H1 (cell line): Measurements from ENCODE around the gene SLC2A5. TPM values are rescaled to one million over a fixed set of nuclear protein-coding genes. Genes with fewer than 3 reads are reported as not detected.
A peak's percentile ranks its signal among the peaks of the same experiment; 100 is the strongest.

ENCODE experiments used
- CTCF ChIA-PET: fragments of 300-600 bp; sonication (Branson Sonifier 250); formaldehyde crosslinking; loops from one replicate; lab custom pipeline; 2021; ENCODE audit not compliant: partially characterized antibody; lab: Charles Lee
- POLR2A ChIA-PET: fragments of 300-600 bp; sonication (Branson Sonifier 250); formaldehyde crosslinking; loops from one replicate; lab custom pipeline; 2021; ENCODE audit warnings: inconsistent platforms; ENCODE audit not compliant: partially characterized antibody; lab: Charles Lee
- DNase-seq, 2 experiments: peaks; one replicate each; pipeline versions ENCODE4 v3.0.0 to v3.0.0-alpha.2; 2010 to 2022; ENCODE audit warnings: low spot score in 2 of 2, low read depth in 1 of 2, mixed read lengths in 1 of 2
- FAIRE-seq: peaks from 2 replicates; lab custom pipeline; 2011; peaks lifted over from hg19 to GRCh38; lab: Jason Lieb, UNC
- H2AFZ ChIP-seq: 2 replicates; pipeline ENCODE4 v1.8.1; 2012; ENCODE audit warnings: low read length, inconsistent platforms
- H2AK5ac ChIP-seq: 2 replicates; pipeline ENCODE4 v1.6.1; 2013; ENCODE audit warnings: low read depth, low read length
- H2BK120ac ChIP-seq: replicated peaks from 2 replicates; pipeline ENCODE3; 2013; ENCODE audit warnings: low read depth, low read length, inconsistent platforms
- H2BK12ac ChIP-seq: 2 replicates; pipeline ENCODE4 v1.6.1; 2013; ENCODE audit warnings: low read depth, low read length
- H2BK15ac ChIP-seq: 2 replicates; pipeline ENCODE4 v1.6.1; 2013; ENCODE audit warnings: low read length
- H2BK20ac ChIP-seq: 2 replicates; pipeline ENCODE4 v1.6.1; 2013; ENCODE audit warnings: low read length
- H2BK5ac ChIP-seq: 2 replicates; pipeline ENCODE4 v1.6.1; 2013; ENCODE audit warnings: low read depth, low read length
- H3K14ac ChIP-seq: 2 replicates; pipeline ENCODE4 v1.6.1; 2013; ENCODE audit warnings: inconsistent platforms; ENCODE audit not compliant: insufficient read length
- H3K18ac ChIP-seq: 2 replicates; pipeline ENCODE4 v1.6.1; 2013; ENCODE audit warnings: low read length; ENCODE audit errors: extremely low read depth
- H3K23ac ChIP-seq: 2 replicates; pipeline ENCODE4 v1.6.1; 2013; ENCODE audit warnings: inconsistent platforms; ENCODE audit not compliant: insufficient read length
- H3K23me2 ChIP-seq: 2 replicates; pipeline ENCODE4 v1.6.1; 2013; ENCODE audit warnings: low read depth, low read length
- H3K27ac ChIP-seq: 2 replicates; pipeline ENCODE4 v1.6.1; 2011; ENCODE audit warnings: low read depth, low read length, inconsistent platforms
- H3K27me3 ChIP-seq, 4 experiments: replicated peaks in 1 of 4; 1 replicate in 1 of 4; 2 replicates in 3 of 4; pipeline versions ENCODE4 v1.6.1 to v1.8.1; 2011 to 2013; ENCODE audit warnings: low read length in 3 of 4, mild to moderate bottlenecking in 3 of 4, inconsistent platforms in 2 of 4, mixed read lengths in 2 of 4, moderate library complexity in 1 of 4; ENCODE audit not compliant: control insufficient read depth in 3 of 4, insufficient read depth in 3 of 4; ENCODE audit errors: extremely low read depth in 1 of 4
- H3K36me3 ChIP-seq, 4 experiments: 2 replicates each; pipeline versions ENCODE4 v1.6.1 to v1.8.1; 2011 to 2013; ENCODE audit warnings: mild to moderate bottlenecking in 4 of 4, low read length in 3 of 4, moderate library complexity in 2 of 4, control low read depth in 1 of 4, inconsistent platforms in 1 of 4; ENCODE audit not compliant: insufficient read depth in 4 of 4, control insufficient read depth in 2 of 4
- H3K4ac ChIP-seq: replicated peaks from 2 replicates; pipeline ENCODE3; 2013; ENCODE audit warnings: low read length, low read depth, mixed read lengths, inconsistent platforms; ENCODE audit not compliant: insufficient read length
- H3K4me1 ChIP-seq, 4 experiments: replicated peaks in 1 of 4; 1 replicate in 1 of 4; 2 replicates in 3 of 4; pipeline versions ENCODE4 v1.6.1 to v1.8.1; 2011 to 2013; ENCODE audit warnings: low read length in 3 of 4, inconsistent platforms in 2 of 4, mixed read lengths in 1 of 4; ENCODE audit not compliant: insufficient read depth in 4 of 4, control insufficient read depth in 3 of 4
- H3K4me2 ChIP-seq, 2 experiments: 2 replicates each; pipeline versions ENCODE4 v1.6.1 to v1.8.1; 2011 to 2013; ENCODE audit warnings: low read depth in 2 of 2, low read length in 2 of 2, control low read depth in 1 of 2, inconsistent platforms in 1 of 2, mild to moderate bottlenecking in 1 of 2; ENCODE audit not compliant: insufficient read depth in 1 of 2
- H3K4me3 ChIP-seq, 4 experiments: fragments of 200-600, 300-600 bp in 1 of 4; sonication (generic), shearing (Covaris generic), sonication (Bioruptor Twin) in 1 of 4; 2 replicates each; pipeline versions ENCODE4 v1.5.1 to v1.8.1; 2011 to 2016; ENCODE audit warnings: low read length in 4 of 4, low read depth in 3 of 4, control low read depth in 2 of 4, inconsistent platforms in 2 of 4, mild to moderate bottlenecking in 2 of 4, mixed read lengths in 1 of 4, moderate library complexity in 1 of 4; ENCODE audit not compliant: insufficient read depth in 2 of 4; ENCODE audit errors: extremely low read depth in 1 of 4
- H3K56ac ChIP-seq: replicated peaks from 2 replicates; pipeline ENCODE3; 2013; ENCODE audit warnings: low read depth, mild to moderate bottlenecking, mixed read lengths, low read length, inconsistent platforms; ENCODE audit not compliant: insufficient read length
- H3K79me1 ChIP-seq: 2 replicates; pipeline ENCODE4 v1.6.1; 2013; ENCODE audit warnings: low read depth, low read length, control low read depth
- H3K79me2 ChIP-seq, 2 experiments: 2 replicates each; pipeline versions ENCODE4 v1.6.1 to v1.8.1; 2012 to 2013; ENCODE audit warnings: low read length in 2 of 2, mild to moderate bottlenecking in 2 of 2, inconsistent platforms in 1 of 2; ENCODE audit not compliant: insufficient read depth in 2 of 2, control insufficient read depth in 1 of 2
- H3K9ac ChIP-seq, 4 experiments: replicated peaks in 1 of 4; 1 replicate in 1 of 4; 2 replicates in 3 of 4; pipeline versions ENCODE4 v1.6.1 to v1.8.1; 2011 to 2013; ENCODE audit warnings: low read depth in 3 of 4, low read length in 3 of 4, control low read depth in 2 of 4, mild to moderate bottlenecking in 2 of 4, moderate library complexity in 2 of 4, inconsistent platforms in 1 of 4; ENCODE audit errors: extremely low read depth in 1 of 4
- H3K9me3 ChIP-seq, 2 experiments: 2 replicates each; pipeline versions ENCODE4 v1.6.1 to v1.8.1; 2012 to 2013; ENCODE audit warnings: mild to moderate bottlenecking in 2 of 2, moderate library complexity in 2 of 2, control low read depth in 1 of 2, inconsistent platforms in 1 of 2, low read depth in 1 of 2, low read length in 1 of 2, mixed read lengths in 1 of 2; ENCODE audit not compliant: insufficient read depth in 2 of 2
- H4K20me1 ChIP-seq, 2 experiments: replicated peaks in 1 of 2; 2 replicates each; pipeline versions ENCODE3 to v1.8.1; 2011 to 2013; ENCODE audit warnings: inconsistent platforms in 2 of 2, low read length in 2 of 2, mild to moderate bottlenecking in 1 of 2; ENCODE audit not compliant: insufficient read depth in 2 of 2, control insufficient read depth in 1 of 2
- H4K5ac ChIP-seq: 2 replicates; pipeline ENCODE4 v1.6.1; 2013; ENCODE audit warnings: low read length, low read depth, mixed read lengths, inconsistent platforms; ENCODE audit not compliant: insufficient read length
- H4K8ac ChIP-seq: 2 replicates; pipeline ENCODE4 v1.8.0; 2013; ENCODE audit warnings: mild to moderate bottlenecking, moderate library complexity, low read length, inconsistent platforms; ENCODE audit not compliant: insufficient read depth; ENCODE audit errors: extremely low read depth
- H4K91ac ChIP-seq: replicated peaks from 2 replicates; pipeline ENCODE3; 2013; ENCODE audit warnings: low read length, mixed read lengths, inconsistent platforms; ENCODE audit not compliant: insufficient read length
- BACH1 ChIP-seq: IDR thresholded peaks from 2 replicates; pipeline ENCODE4 v1.6.1; 2012; ENCODE audit warnings: low read length, improper control_type of control experiment
- BRCA1 ChIP-seq: IDR thresholded peaks from 2 replicates; pipeline ENCODE4 v1.6.1; 2012; ENCODE audit warnings: low read depth, low read length, improper control_type of control experiment
- CBX8 ChIP-seq: fragments of 300-800, 300-1000 bp; sonication (generic); IDR thresholded peaks from 2 replicates; pipeline ENCODE4 v1.7.1; 2016; ENCODE audit warnings: low read depth, low read length, borderline replicate concordance
- E2F6 ChIP-seq: IDR thresholded peaks from 2 replicates; pipeline ENCODE4 v1.6.1; 2012; ENCODE audit warnings: inconsistent platforms
- HDAC6 ChIP-seq: IDR thresholded peaks from one replicate; pipeline ENCODE4 v1.7.1; 2012; ENCODE audit warnings: low read depth, mild to moderate bottlenecking, inconsistent platforms, low read length, moderate library complexity
- RNF2 ChIP-seq: fragments of 200-900, 300-1000 bp; sonication (generic); IDR thresholded peaks from 2 replicates; pipeline ENCODE4 v1.7.1; 2016; ENCODE audit warnings: borderline replicate concordance, low read depth, mild to moderate bottlenecking, antibody characterized with exemption, low read length; ENCODE audit not compliant: poor library complexity, severe bottlenecking; ENCODE audit errors: missing control alignments
- WGBS, 2 experiments: shearing (Covaris generic) in 1 of 2; methylation state at CpG; one replicate each; pipeline versions ENCODE4 v1.1.6 to v1.1.7; 2013 to 2015; ENCODE audit warnings: low lambda C conversion rate in 2 of 2, mixed read lengths in 2 of 2, inconsistent platforms in 1 of 2, low coverage in 1 of 2, missing lambda C conversion rate in 1 of 2; ENCODE audit not compliant: insufficient replicate concordance in 2 of 2, insufficient coverage in 1 of 2, insufficient read length in 1 of 2; ENCODE audit errors: extremely low coverage in 1 of 2, missing lambda C conversion rate in 1 of 2; 5-methylcytosine and 5-hydroxymethylcytosine counted together
- polyA plus RNA-seq, 7 experiments: library from polyadenylated mRNA; depleted of rRNA in 3 of 7; stranded (reverse) in 5 of 7; unstranded in 2 of 7; fragments of >200 nt in 5 of 7; fragments of 200-250 nt in 2 of 7; gene quantifications; 1 replicate in 5 of 7; 2 replicates in 1 of 7; 4 replicates in 1 of 7; pipeline versions ENCODE4 v1.2.1 to v1.2.3, GENCODE V29; 2011 to 2013; ENCODE audit warnings: missing spikeins in 2 of 7, mixed read lengths in 2 of 7
- total RNA-seq: library from RNA; stranded (reverse); fragmentation: NEBNext Ultra II Directional; extraction: Animal tissue kit (Norgen Biotek cat#: 25700); gene quantifications from 2 replicates; pipeline ENCODE4 v1.2.1, GENCODE V29; 2021

SLC2A5 gene
- total and polyA plus RNA-seq, 2 of the 8 experiments (the other 6 are each of a cell fraction or from before 2014, with no cell fraction given), result 0.12 TPM; not detected in 1

- H4K91ac ChIP-seq, result no peak overlapping the region
- H3K4me3 ChIP-seq, result no peak overlapping the region
- H3K9me3 ChIP-seq, result no peaks in the 10 kb centered on the region
- H4K5ac ChIP-seq, result no peak overlapping the region
- no peak overlapping the region for H3K4ac ChIP-seq
- no peaks in the 10 kb centered on the region for H3K36me3 ChIP-seq
- no peak overlapping the region for H2BK20ac ChIP-seq
- no peak overlapping the region for H2AFZ ChIP-seq
- H2BK15ac ChIP-seq, result no peak overlapping the region
- H4K8ac ChIP-seq, result no peak overlapping the region; the same call in 1 of the 2 replicates
- H3K23ac ChIP-seq, result no peak overlapping the region
- 88% methylated on average over 9 of the region's 10 CpGs; no CpG with 5 or more reads in 1 of the 2 experiments for WGBS, 2 experiments
- no peak overlapping the region for H3K56ac ChIP-seq
- ChIA-PET POLR2A (interaction anchor here (1.3 kb wide), 1 partner anchor 8 kb away, joined by 5 read pairs; no protein-coding TSS in a partner anchor), CTCF (interaction anchor here (0.6 to 3.1 kb wide), 6 partner anchors 9 to 376 kb away, joined by 3 to 10 read pairs (median 5); no protein-coding TSS in a partner anchor)
- DNase-seq, result no peak
- H3K18ac ChIP-seq, result no peak overlapping the region; the same call in 1 of the 2 replicates
- H3K4me1 ChIP-seq, result no peaks in the 10 kb centered on the region; a peak in 2 of 7 replicates
- H2BK120ac ChIP-seq, result no peak overlapping the region
- no peaks in the 10 kb centered on the region for H3K27me3 ChIP-seq
- H3K27ac ChIP-seq, result no peak overlapping the region
- no peak overlapping the region for H2BK5ac ChIP-seq
- peaks cover 0 to 3% of the 10 kb centered on the region in 2 experiments for H4K20me1 ChIP-seq
- no peaks in the 10 kb centered on the region for H3K79me2 ChIP-seq
- H3K4me2 ChIP-seq, result no peak overlapping the region
- 0 out of 2 replicates have a peak overlapping the region, but pooled peaks have one; percentile 27 for H2BK12ac ChIP-seq
- H3K79me1 ChIP-seq, result no peaks in the 10 kb centered on the region; the same call in 1 of the 2 replicates
- no peak overlapping the region for H3K14ac ChIP-seq
- H3K9ac ChIP-seq, result no peak overlapping the region
- no peak for FAIRE-seq
- TF ChIP-seq BACH1 (no peak), E2F6 (no peak), BRCA1 (no peak), RNF2 (no peak), HDAC6 (no peak), CBX8 (no peak)
- no peak overlapping the region for H2AK5ac ChIP-seq
- peaks cover 9% of the 10 kb centered on the region for H3K23me2 ChIP-seq
These were observed 11.6 kb downstream of the SLC2A5 start for GRCh38 chr1:9057851-9058250.
